ENCODE data around the gene BTBD7.

- TF ChIP-seq POLR2AphosphoS5 (IDR thresholded peaks at IDR 0.05; ENCODE audit: low read depth, low read length) (no peak), CTCF (IDR thresholded peaks at IDR 0.05) (no peak), SIN3A (IDR thresholded peaks at IDR 0.05; ENCODE audit: borderline replicate concordance, insufficient read depth, low read depth, low read length) (no peak), TCF7L2 (IDR thresholded peaks at IDR 0.05; ENCODE audit: low read depth, low read length) (no peak)
Measured at GRCh38 chr14:93263416-93263815, 69.4 kb downstream of the BTBD7 start.

Data from Panc1 (cell line).